Measurements from ENCODE around the gene AHNAK2. TPM values are rescaled to one million over a fixed set of nuclear protein-coding genes. Genes with fewer than 3 reads are reported as not detected.

Gene AHNAK2
- total and polyA plus RNA-seq, 9 of the 15 experiments (the other 6 are each of a cell fraction or from before 2014, with no cell fraction given) = 0.04 to 0.09 (median 0.04) TPM; not detected in 6

GRCh38 chr14:105012171-105012985 lies 34.2 kb upstream of the AHNAK2 start:
- Histone ChIP-seq H3K27ac (ENCODE audit: extremely low read depth, low read depth, low read length) (no peak overlapping the region), H3K79me2 (ENCODE audit: control insufficient read depth, insufficient read depth, low read length) (peaks cover 83% of the 10 kb centered on the region), H3K4me3 (no peak overlapping the region), H3K9ac (ENCODE audit: insufficient read depth in 1 of 2, low read depth in 2 of 2, low read length in 2 of 2) (peak overlapping the region in 1 of 2 experiments; percentile 64; a peak in 2 of 4 replicates), H2AFZ (ENCODE audit: low read depth, low read length) (no peak overlapping the region), H3K27me3 (ENCODE audit: control insufficient read depth in 2 of 2, insufficient read depth in 2 of 2, low read length in 2 of 2) (no peaks in the 10 kb centered on the region), H3K36me3 (ENCODE audit: control insufficient read depth, insufficient read depth, low read length) (peaks cover 63% of the 10 kb centered on the region; the same call in 2 of the 3 replicates), H3K9me1 (ENCODE audit: control insufficient read depth, insufficient read depth, low read length) (no peaks in the 10 kb centered on the region), H3K9me3 (replicated peaks; ENCODE audit: control insufficient read depth, insufficient read depth, low read depth, low read length) (no peaks in the 10 kb centered on the region), H3K4me1 (replicated peaks in 1 of 2; ENCODE audit: control insufficient read depth in 2 of 2, insufficient read depth in 2 of 2, low read length in 2 of 2) (peaks cover 21 to 22% of the 10 kb centered on the region in 2 experiments), H4K20me1 (replicated peaks; ENCODE audit: control insufficient read depth, insufficient read depth, low read length) (peaks cover 47% of the 10 kb centered on the region), H3K4me2 (ENCODE audit: insufficient read depth, low read length) (no peak overlapping the region)
- ChIA-PET POLR2A (interaction anchor here (0.6 to 1.1 kb wide), 3 partner anchors 8 to 14 kb away, joined by 3 read pairs; partner anchors contain the start of gene CDCA4), CTCF (ENCODE audit: low intra/inter-chr PET ratio) (no interaction called here)
- WGBS (ENCODE audit: insufficient coverage, low coverage, missing lambda C conversion rate) = 92% methylated on average over 11 of the region's 23 CpGs
- DNase-seq (ENCODE audit: extremely low read depth in 1 of 4, low spot score in 3 of 4) (no peak), ATAC-seq (no peak), FAIRE-seq (no peak)
- intact Hi-C loops (cut with micrococcal nuclease) = no loop called here
- BruUV-seq (replicated peaks) = no TSS peak
- in situ Hi-C loops (cut with MboI) = no loop called here
- TF ChIP-seq NFXL1 (CRISPR knock-in tag; IDR thresholded peaks at IDR 0.05) (no peak), ELK1 (CRISPR knock-in tag; IDR thresholded peaks at IDR 0.05) (no peak), NBN (IDR thresholded peaks at IDR 0.05; ENCODE audit: low read depth) (no peak), PRDM10 (IDR thresholded peaks at IDR 0.05; ENCODE audit: partially characterized antibody) (peak; percentile 30), ZSCAN29 (IDR thresholded peaks at IDR 0.05) (no peak), ARID2 (IDR thresholded peaks at IDR 0.05) (no peak), CREBBP (IDR thresholded peaks at IDR 0.05; ENCODE audit: low read depth, low read length) (no peak), HNRNPH1 (optimal IDR thresholded peaks at IDR 0.05; ENCODE audit: low read depth, low read length) (no peak), ZFP1 (CRISPR knock-in tag; IDR thresholded peaks at IDR 0.05) (no peak), ZNF511 (CRISPR knock-in tag; IDR thresholded peaks at IDR 0.05) (no peak), RBFOX2 (IDR thresholded peaks at IDR 0.05; ENCODE audit: low read depth, low read length) (peak; percentile 8; the same call in 1 of the 2 replicates)

All from K562 (cell line).